ENCODE results near the gene G0S2.

Gene G0S2

DNA sequence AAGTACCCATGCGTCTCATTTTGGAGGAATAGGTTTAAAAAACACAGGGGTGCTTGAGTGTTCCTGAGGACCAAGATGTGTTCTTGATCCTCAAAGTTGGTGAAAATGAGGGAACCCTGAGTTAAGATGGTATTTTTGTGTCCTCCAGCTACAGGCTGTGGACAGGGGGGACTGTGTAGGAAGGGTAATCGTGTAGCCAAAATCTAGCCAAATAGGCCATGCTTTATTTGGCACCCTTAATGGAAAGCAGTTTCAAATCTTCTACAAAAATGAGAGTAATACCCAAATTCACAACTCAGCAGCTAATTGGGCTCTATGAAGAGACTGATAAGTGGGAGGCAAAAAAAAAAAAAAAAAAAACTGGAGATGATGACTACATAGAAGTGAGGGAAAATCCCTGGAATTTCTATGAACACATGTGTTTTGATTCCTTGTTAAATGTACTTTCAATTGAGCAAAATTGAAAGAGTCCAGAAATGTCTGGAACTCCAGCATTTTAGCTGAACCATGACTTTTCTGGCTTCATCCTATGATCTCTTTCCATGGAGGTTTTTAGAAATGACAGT, 29.9 kb downstream of the G0S2 start:
- H3K4me3 ChIP-seq (replicated peaks; ENCODE audit: low read depth, low read length): no peak overlapping the region
- TF ChIP-seq, protein P1, sequence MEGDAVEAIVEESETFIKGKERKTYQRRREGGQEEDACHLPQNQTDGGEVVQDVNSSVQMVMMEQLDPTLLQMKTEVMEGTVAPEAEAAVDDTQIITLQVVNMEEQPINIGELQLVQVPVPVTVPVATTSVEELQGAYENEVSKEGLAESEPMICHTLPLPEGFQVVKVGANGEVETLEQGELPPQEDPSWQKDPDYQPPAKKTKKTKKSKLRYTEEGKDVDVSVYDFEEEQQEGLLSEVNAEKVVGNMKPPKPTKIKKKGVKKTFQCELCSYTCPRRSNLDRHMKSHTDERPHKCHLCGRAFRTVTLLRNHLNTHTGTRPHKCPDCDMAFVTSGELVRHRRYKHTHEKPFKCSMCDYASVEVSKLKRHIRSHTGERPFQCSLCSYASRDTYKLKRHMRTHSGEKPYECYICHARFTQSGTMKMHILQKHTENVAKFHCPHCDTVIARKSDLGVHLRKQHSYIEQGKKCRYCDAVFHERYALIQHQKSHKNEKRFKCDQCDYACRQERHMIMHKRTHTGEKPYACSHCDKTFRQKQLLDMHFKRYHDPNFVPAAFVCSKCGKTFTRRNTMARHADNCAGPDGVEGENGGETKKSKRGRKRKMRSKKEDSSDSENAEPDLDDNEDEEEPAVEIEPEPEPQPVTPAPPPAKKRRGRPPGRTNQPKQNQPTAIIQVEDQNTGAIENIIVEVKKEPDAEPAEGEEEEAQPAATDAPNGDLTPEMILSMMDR (IDR thresholded peaks at IDR 0.05; ENCODE audit: low read depth, low read length, missing control alignments): no peak
- no peak for DNase-seq (ENCODE audit: extremely low read depth, low read depth)

DNA sequence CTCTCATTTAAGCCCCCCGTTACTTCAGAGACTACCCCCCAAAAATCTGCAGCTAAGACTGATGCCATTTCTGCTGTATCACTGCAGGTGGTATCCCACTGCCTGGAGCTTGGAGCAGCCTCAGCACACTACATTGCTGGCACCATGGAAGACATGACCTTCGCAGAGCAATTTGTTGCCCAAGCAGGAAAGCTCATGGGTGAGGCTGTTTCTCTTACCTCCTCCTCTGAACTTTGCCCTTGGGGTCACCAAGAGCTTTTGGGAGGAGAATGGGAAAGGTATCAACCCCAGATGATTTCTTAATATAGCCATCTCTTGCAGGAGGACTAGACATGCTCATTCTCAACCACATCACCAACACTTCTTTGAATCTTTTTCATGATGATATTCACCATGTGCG, 31.4 kb downstream of the G0S2 start:
- H3K4me3 ChIP-seq (replicated peaks; ENCODE audit: low read depth, low read length): no peak overlapping the region
- TF ChIP-seq, protein P1 (IDR thresholded peaks at IDR 0.05; ENCODE audit: low read depth, low read length, missing control alignments): no peak
- DNase-seq (ENCODE audit: extremely low read depth, low read depth): no peak

DNA sequence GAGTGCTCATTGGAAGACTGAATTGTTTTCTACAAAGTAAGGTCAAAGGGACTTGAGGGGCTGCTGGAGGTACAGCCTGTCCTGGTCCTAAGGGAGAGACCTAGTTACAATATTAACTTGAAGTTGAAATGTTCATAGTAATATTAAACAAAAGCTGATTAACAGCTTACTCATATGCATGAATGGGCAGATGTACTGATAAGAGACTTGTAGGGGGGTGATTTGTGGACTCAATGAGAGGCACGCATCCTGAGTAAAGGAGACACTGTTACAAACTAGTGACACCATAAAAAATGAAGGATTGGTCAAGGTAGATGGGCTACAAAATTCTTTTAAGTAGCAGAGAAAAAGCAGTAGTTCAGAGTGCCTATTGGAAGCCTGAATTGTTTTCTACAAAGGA, 32.1 kb downstream of the G0S2 start:
- DNase-seq (ENCODE audit: extremely low read depth, low read depth): no peak
- TF ChIP-seq, protein P1 (IDR thresholded peaks at IDR 0.05; ENCODE audit: low read depth, low read length, missing control alignments): no peak
- H3K4me3 ChIP-seq (replicated peaks; ENCODE audit: low read depth, low read length): no peak overlapping the region

DNA sequence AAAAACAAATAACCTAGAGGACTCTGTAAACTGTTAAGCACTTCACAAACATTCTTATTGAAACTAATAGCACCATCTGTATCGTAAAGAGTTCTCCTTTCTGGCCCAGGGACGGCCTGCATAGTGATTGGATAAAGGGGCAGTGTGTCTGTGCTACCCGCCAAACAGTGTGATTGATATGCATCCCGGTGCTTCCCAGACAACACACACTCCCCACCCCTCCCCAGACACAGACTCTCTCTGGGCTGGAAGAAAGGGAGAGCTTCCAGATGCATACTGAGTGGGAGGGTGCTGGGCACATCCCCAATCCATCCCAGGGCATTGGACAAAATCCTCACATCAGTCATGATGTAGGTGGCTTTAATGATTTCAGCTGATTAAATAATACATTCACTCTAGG, 33.1 kb downstream of the G0S2 start:
- TF ChIP-seq, protein P1 (IDR thresholded peaks at IDR 0.05; ENCODE audit: low read depth, low read length, missing control alignments): no peak
- H3K4me3 ChIP-seq (replicated peaks; ENCODE audit: low read depth, low read length): no peak overlapping the region
- DNase-seq (ENCODE audit: extremely low read depth, low read depth): no peak

DNA sequence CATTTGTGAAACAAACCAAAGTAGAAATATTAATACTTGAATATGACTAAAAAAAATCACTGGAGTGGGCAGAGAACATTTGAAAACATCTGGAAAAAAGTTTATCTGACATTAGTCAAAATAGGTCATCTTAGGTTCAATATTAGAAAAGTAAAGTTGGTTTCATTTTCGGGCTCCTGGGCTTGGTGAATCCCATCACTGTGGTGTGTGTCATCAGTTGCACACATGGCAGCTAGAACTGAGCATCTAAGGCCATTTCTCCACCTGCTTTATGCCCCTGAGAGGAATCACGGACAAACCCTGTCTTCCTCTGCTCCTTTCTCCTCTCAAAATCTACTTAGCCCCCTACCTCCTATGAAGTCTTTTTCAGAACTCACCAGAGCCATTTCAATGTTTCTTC, 34.9 kb downstream of the G0S2 start:
- no peak overlapping the region for H3K4me3 ChIP-seq (replicated peaks; ENCODE audit: low read depth, low read length)
- no peak for DNase-seq (ENCODE audit: extremely low read depth, low read depth)
- TF ChIP-seq, protein P1 (IDR thresholded peaks at IDR 0.05; ENCODE audit: low read depth, low read length, missing control alignments): no peak

DNA sequence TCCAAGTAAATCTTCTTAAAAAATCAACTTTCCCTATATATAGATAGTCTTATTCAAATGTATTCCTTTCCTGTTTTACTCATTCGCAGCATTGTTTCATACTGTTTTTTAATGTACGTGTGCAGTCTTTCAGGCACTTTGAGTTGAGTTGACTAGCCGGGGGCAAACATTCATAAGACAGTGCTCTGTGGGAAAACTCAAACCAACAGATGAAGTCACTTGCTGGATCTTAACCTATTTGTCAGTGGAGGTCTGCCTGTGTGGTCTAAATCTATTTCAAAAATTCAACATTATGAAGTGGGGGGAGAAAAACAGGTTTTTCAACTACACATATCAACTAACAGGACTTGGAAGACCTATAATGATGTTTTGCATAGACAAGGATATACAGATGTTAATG, 35.6 kb downstream of the G0S2 start:
- no peak for DNase-seq (ENCODE audit: extremely low read depth, low read depth)
- H3K4me3 ChIP-seq (replicated peaks; ENCODE audit: low read depth, low read length): no peak overlapping the region
- TF ChIP-seq, protein P1 (IDR thresholded peaks at IDR 0.05; ENCODE audit: low read depth, low read length, missing control alignments): no peak

DNA sequence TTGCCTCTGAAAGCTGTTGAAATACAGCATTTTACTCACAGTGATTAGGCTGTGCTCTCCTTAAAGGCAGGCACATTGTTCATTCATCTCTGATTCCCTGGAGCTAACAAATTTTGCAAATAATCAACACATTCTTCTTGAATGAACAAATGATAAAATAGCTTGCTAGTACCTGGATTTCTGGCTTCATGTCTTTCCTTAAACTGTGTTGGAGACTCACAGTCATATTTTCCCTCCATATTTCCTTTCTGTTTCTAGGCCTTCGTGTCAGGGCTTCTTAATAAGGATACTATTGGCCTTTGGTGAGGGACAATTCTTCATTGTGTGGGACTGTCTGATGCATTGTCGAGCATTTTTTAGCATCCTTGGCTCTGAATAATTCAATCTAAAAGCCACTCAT, 39.1 kb downstream of the G0S2 start:
- H3K4me3 ChIP-seq (replicated peaks; ENCODE audit: low read depth, low read length): no peak overlapping the region
- no peak for DNase-seq (ENCODE audit: extremely low read depth, low read depth)
- TF ChIP-seq, protein P1 (IDR thresholded peaks at IDR 0.05; ENCODE audit: low read depth, low read length, missing control alignments): no peak

Data from HFF-Myc (cell line).